ENCODE data around the gene STAT4.

DNA sequence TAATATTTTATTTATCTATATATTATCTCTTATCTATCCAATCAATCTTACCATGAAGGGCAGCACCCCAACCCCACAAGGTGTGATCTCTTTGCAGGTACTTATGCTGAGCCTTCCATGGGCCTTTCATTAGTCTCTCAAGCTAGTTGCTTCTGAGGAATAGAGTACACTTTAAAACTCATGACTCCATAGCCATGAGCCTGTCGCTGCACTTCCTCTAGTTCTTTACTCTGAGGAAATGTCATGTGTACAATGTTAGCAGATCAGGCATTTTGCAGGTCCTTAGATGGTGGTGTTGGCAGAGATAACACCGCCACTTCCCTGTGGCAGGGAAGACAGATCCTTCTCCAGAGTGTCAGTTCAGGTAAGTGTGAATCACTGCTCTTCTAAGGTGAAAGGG lies 29.5 kb upstream of the STAT4 start:
- TF ChIP-seq, protein P1, sequence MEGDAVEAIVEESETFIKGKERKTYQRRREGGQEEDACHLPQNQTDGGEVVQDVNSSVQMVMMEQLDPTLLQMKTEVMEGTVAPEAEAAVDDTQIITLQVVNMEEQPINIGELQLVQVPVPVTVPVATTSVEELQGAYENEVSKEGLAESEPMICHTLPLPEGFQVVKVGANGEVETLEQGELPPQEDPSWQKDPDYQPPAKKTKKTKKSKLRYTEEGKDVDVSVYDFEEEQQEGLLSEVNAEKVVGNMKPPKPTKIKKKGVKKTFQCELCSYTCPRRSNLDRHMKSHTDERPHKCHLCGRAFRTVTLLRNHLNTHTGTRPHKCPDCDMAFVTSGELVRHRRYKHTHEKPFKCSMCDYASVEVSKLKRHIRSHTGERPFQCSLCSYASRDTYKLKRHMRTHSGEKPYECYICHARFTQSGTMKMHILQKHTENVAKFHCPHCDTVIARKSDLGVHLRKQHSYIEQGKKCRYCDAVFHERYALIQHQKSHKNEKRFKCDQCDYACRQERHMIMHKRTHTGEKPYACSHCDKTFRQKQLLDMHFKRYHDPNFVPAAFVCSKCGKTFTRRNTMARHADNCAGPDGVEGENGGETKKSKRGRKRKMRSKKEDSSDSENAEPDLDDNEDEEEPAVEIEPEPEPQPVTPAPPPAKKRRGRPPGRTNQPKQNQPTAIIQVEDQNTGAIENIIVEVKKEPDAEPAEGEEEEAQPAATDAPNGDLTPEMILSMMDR (IDR thresholded peaks at IDR 0.05), result no peak
- no peak for TF ChIP-seq POLR2A (IDR thresholded peaks at IDR 0.05)

Measured in thyroid gland (tissue), 4 donors.